K562 (cell line): Measurements from ENCODE around the gene PITRM1. TPM values are rescaled to one million over a fixed set of nuclear protein-coding genes. Genes with fewer than 3 reads are reported as not detected.

ENCODE experiments used
- ATAC-seq: fragments of 200-7000 bp; cut with Tn5 transposase; 3 replicates; pipeline ENCODE4 v1.9.1; 2020; ENCODE audit warnings: moderate library complexity
- BruUV-seq: library from RNA; stranded (reverse); fragments of 400-500 nt; replicated peaks from 2 replicates; lab custom pipeline; 2021; lab: Mats Ljungman, UMichigan
- CTCF ChIA-PET: fragments of 300-600 bp; formaldehyde crosslinking; extraction: SDS; loops from one replicate; lab custom pipeline; 2021; ENCODE audit warnings: low intra/inter-chr PET ratio; lab: Yijun Ruan, JAX
- POLR2A ChIA-PET: fragments of 300-600, 350-650 bp; sonication (Branson Sonifier 250); formaldehyde crosslinking; extraction: SDS; loops from one replicate; lab custom pipeline; 2021; ENCODE audit warnings: antibody characterized with exemption, inconsistent platforms; lab: Yijun Ruan, JAX
- DNase-seq, 4 experiments: peaks; one replicate each; pipeline versions ENCODE4 v3.0.0 to v3.0.0-alpha.2; 2011 to 2018; ENCODE audit warnings: low spot score in 3 of 4, mixed read lengths in 3 of 4; ENCODE audit errors: extremely low read depth in 1 of 4
- FAIRE-seq: peaks from 2 replicates; lab custom pipeline; 2011; peaks lifted over from hg19 to GRCh38; lab: Jason Lieb, UNC
- H2AFZ ChIP-seq: 2 replicates; pipeline ENCODE4 v1.6.0; 2011; ENCODE audit warnings: low read depth, low read length, control low read depth, inconsistent platforms
- H3K27ac ChIP-seq: fragments of 200-600 bp; 3 replicates; pipeline ENCODE4 v1.8.0; 2011; ENCODE audit warnings: low read depth, mild to moderate bottlenecking, control low read depth, inconsistent platforms, low read length, moderate library complexity, mixed read lengths; ENCODE audit errors: extremely low read depth
- H3K27me3 ChIP-seq, 2 experiments: fragments of 300-600 bp in 1 of 2; 2 replicates in 1 of 2; 3 replicates in 1 of 2; pipeline versions ENCODE4 v1.6.0 to v1.8.0; 2011; ENCODE audit warnings: inconsistent platforms in 2 of 2, low read length in 2 of 2, mild to moderate bottlenecking in 1 of 2, mixed read lengths in 1 of 2, moderate library complexity in 1 of 2; ENCODE audit not compliant: control insufficient read depth in 2 of 2, insufficient read depth in 2 of 2
- H3K36me3 ChIP-seq: fragments of 300-600 bp; 3 replicates; pipeline ENCODE4 v1.8.0; 2011; ENCODE audit warnings: mild to moderate bottlenecking, low read length, inconsistent platforms; ENCODE audit not compliant: control insufficient read depth, insufficient read depth
- H3K4me1 ChIP-seq, 2 experiments: fragments of 200-600 bp in 1 of 2; replicated peaks in 1 of 2; 2 replicates in 1 of 2; 3 replicates in 1 of 2; pipeline versions ENCODE4 v1.5.1 to v1.8.0; 2011; ENCODE audit warnings: inconsistent platforms in 2 of 2, low read length in 2 of 2, mild to moderate bottlenecking in 1 of 2, mixed read lengths in 1 of 2, moderate library complexity in 1 of 2; ENCODE audit not compliant: control insufficient read depth in 2 of 2, insufficient read depth in 2 of 2
- H3K4me2 ChIP-seq: 2 replicates; pipeline ENCODE4 v1.6.1; 2011; ENCODE audit warnings: low read length, control low read depth, inconsistent platforms, mixed read lengths; ENCODE audit not compliant: insufficient read depth
- H3K4me3 ChIP-seq: fragments of 200-600 bp; sonication (generic), shearing (Covaris generic); 2 replicates; pipeline ENCODE4 v1.5.1; 2016; ENCODE audit warnings: control low read depth, inconsistent platforms
- H3K79me2 ChIP-seq: fragments of 200-600 bp; 3 replicates; pipeline ENCODE4 v1.8.0; 2011; ENCODE audit warnings: low read length, inconsistent platforms; ENCODE audit not compliant: control insufficient read depth, insufficient read depth
- H3K9ac ChIP-seq, 2 experiments: 2 replicates each; pipeline versions ENCODE4 v1.6.0 to v1.6.1; 2011; ENCODE audit warnings: low read depth in 2 of 2, low read length in 2 of 2, control low read depth in 1 of 2, inconsistent platforms in 1 of 2, mild to moderate bottlenecking in 1 of 2, mixed read lengths in 1 of 2; ENCODE audit not compliant: insufficient read depth in 1 of 2
- H3K9me1 ChIP-seq: one replicate; pipeline ENCODE4 v1.6.0; 2011; ENCODE audit warnings: inconsistent platforms, mild to moderate bottlenecking, low read length, moderate library complexity; ENCODE audit not compliant: control insufficient read depth, insufficient read depth
- H3K9me3 ChIP-seq: replicated peaks from 2 replicates; pipeline ENCODE4 v1.5.1; 2011; ENCODE audit warnings: low read depth, low read length, inconsistent platforms; ENCODE audit not compliant: control insufficient read depth, insufficient read depth
- H4K20me1 ChIP-seq: replicated peaks from 2 replicates; pipeline ENCODE4 v1.6.1; 2011; ENCODE audit warnings: low read length, inconsistent platforms, mixed read lengths; ENCODE audit not compliant: control insufficient read depth, insufficient read depth
- CAMTA2 ChIP-seq: fragments of 250-450 bp; sonication (Bioruptor Pico); conservative IDR thresholded peaks from 2 replicates; pipeline ENCODE4 v1.5.1; 2022
- KAT7 ChIP-seq: sonication (generic); formaldehyde crosslinking; IDR thresholded peaks from 2 replicates; pipeline ENCODE4 v1.8.0; 2022; ENCODE audit warnings: missing genetic modification reagents, mild to moderate bottlenecking, borderline replicate concordance
- NFRKB ChIP-seq: fragments of 450-650 bp; IDR thresholded peaks from 2 replicates; pipeline ENCODE4 v1.6.1; 2016; ENCODE audit warnings: low read depth
- SMARCC2 ChIP-seq: fragments of 450-650 bp; IDR thresholded peaks from 2 replicates; pipeline ENCODE4 v1.6.1; 2017; ENCODE audit warnings: antibody characterized with exemption, moderate library complexity, mild to moderate bottlenecking, low read depth
- XRCC3 ChIP-seq: fragments of 450-650 bp; IDR thresholded peaks from 2 replicates; pipeline ENCODE4 v1.6.1; 2017; ENCODE audit warnings: mild to moderate bottlenecking, moderate library complexity
- WGBS: fragments of 100-300 bp; shearing (Covaris generic); methylation state at CpG from one replicate; pipeline ENCODE4 v1.1.6; 2016; ENCODE audit warnings: low coverage, mixed read lengths; ENCODE audit not compliant: insufficient coverage; ENCODE audit errors: missing lambda C conversion rate; 5-methylcytosine and 5-hydroxymethylcytosine counted together
- in situ Hi-C: fragments of 300-500 bp; cut with MboI; formaldehyde crosslinking; loops from 4 replicates; pipeline ENCODE4 v1.15.0; 2018; ENCODE audit warnings: inconsistent platforms, mixed read lengths
- intact Hi-C: fragments of 100-400 bp; cut with micrococcal nuclease; formaldehyde crosslinking; loops from 2 replicates; pipeline ENCODE4 v1.14.2; 2022
- polyA plus RNA-seq, 8 experiments: library from polyadenylated mRNA; depleted of rRNA in 4 of 8; stranded (reverse) in 5 of 8; unstranded in 3 of 8; fragments of >200 nt; fragmentation: Nextera tagmentation in 2 of 8; fragmentation: Illumina TruSeq in 1 of 8; extraction: Ambion mirVana in 2 of 8; extraction: Trizol in 1 of 8; gene quantifications; 2 replicates each; pipeline versions ENCODE4 v1.2.1 to v1.2.3, GENCODE V29; 2011 to 2014; ENCODE audit warnings: inconsistent platforms in 1 of 8, missing spikeins in 1 of 8
- total RNA-seq, 7 experiments: library from RNA; depleted of rRNA in 6 of 7; stranded (reverse); fragments of >200 nt in 6 of 7; fragmentation: Illumina TruSeq in 2 of 7; extraction: Trizol in 2 of 7; gene quantifications; 2 replicates each; pipeline versions ENCODE4 v1.2.1 to v1.2.3, GENCODE V29; 2011 to 2021; ENCODE audit warnings: low replicate concordance in 1 of 7
- TF ChIP-seq, protein P1 (sequence below): sonication (generic); formaldehyde crosslinking; IDR thresholded peaks from 2 replicates; pipeline ENCODE4 v1.8.0; 2023; ENCODE audit warnings: missing genetic modification reagents, mild to moderate bottlenecking, borderline replicate concordance
- TF ChIP-seq, protein P2 (sequence below), 2 experiments: fragments of 250-450 bp in 1 of 2; fragments of 450-650 bp in 1 of 2; sonication (Bioruptor Pico) in 1 of 2; IDR thresholded peaks; 2 replicates each; pipeline versions ENCODE4 v1.6.1 to v1.8.0; 2016 to 2021; ENCODE audit warnings: mild to moderate bottlenecking in 2 of 2, moderate library complexity in 2 of 2, missing compliant biosample characterization in 1 of 2, missing genetic modification characterization in 1 of 2
- TF ChIP-seq, protein P3 (sequence below): fragments of 250-450 bp; sonication (Bioruptor Pico); IDR thresholded peaks from 2 replicates; pipeline ENCODE4 v1.8.0; 2021; ENCODE audit warnings: moderate library complexity, mild to moderate bottlenecking, inconsistent platforms
- TF ChIP-seq, protein P4 (sequence below): sonication (generic); formaldehyde crosslinking; IDR thresholded peaks from 2 replicates; pipeline ENCODE4 v1.8.0; 2022; ENCODE audit warnings: mild to moderate bottlenecking, missing genetic modification reagents
- TF ChIP-seq, protein P5 (sequence below): fragments of 450-650 bp; IDR thresholded peaks from 2 replicates; pipeline ENCODE4 v1.6.1; 2016; ENCODE audit warnings: low read depth, mild to moderate bottlenecking, moderate library complexity

Gene PITRM1
- total and polyA plus RNA-seq, 9 of the 15 experiments (the other 6 are each of a cell fraction or from before 2014, with no cell fraction given) = 21.1 to 70.4 (median 39.7) TPM

DNA sequence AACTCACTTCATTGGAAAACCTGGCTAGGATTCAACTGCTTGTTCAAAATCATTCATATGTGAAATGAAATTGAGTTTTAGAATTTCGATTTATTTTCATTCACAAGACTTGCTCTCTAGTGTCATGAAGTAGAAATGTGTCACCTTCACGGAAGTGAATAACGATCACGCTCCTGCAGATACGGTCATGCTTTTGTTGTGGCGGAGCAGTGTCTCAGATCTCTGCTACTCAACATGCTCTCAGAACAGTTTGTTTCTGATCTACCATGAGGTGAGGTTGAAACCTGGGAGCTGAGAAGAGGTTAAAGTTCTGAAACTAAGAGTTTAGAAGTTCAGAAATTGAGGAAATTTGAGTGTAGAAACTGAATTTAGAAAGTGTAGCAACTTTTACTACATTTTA lies 13.8 kb upstream of the PITRM1 start (continued):
- TF ChIP-seq, protein P1, sequence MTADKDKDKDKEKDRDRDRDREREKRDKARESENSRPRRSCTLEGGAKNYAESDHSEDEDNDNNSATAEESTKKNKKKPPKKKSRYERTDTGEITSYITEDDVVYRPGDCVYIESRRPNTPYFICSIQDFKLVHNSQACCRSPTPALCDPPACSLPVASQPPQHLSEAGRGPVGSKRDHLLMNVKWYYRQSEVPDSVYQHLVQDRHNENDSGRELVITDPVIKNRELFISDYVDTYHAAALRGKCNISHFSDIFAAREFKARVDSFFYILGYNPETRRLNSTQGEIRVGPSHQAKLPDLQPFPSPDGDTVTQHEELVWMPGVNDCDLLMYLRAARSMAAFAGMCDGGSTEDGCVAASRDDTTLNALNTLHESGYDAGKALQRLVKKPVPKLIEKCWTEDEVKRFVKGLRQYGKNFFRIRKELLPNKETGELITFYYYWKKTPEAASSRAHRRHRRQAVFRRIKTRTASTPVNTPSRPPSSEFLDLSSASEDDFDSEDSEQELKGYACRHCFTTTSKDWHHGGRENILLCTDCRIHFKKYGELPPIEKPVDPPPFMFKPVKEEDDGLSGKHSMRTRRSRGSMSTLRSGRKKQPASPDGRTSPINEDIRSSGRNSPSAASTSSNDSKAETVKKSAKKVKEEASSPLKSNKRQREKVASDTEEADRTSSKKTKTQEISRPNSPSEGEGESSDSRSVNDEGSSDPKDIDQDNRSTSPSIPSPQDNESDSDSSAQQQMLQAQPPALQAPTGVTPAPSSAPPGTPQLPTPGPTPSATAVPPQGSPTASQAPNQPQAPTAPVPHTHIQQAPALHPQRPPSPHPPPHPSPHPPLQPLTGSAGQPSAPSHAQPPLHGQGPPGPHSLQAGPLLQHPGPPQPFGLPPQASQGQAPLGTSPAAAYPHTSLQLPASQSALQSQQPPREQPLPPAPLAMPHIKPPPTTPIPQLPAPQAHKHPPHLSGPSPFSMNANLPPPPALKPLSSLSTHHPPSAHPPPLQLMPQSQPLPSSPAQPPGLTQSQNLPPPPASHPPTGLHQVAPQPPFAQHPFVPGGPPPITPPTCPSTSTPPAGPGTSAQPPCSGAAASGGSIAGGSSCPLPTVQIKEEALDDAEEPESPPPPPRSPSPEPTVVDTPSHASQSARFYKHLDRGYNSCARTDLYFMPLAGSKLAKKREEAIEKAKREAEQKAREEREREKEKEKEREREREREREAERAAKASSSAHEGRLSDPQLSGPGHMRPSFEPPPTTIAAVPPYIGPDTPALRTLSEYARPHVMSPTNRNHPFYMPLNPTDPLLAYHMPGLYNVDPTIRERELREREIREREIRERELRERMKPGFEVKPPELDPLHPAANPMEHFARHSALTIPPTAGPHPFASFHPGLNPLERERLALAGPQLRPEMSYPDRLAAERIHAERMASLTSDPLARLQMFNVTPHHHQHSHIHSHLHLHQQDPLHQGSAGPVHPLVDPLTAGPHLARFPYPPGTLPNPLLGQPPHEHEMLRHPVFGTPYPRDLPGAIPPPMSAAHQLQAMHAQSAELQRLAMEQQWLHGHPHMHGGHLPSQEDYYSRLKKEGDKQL = no peak

DNA sequence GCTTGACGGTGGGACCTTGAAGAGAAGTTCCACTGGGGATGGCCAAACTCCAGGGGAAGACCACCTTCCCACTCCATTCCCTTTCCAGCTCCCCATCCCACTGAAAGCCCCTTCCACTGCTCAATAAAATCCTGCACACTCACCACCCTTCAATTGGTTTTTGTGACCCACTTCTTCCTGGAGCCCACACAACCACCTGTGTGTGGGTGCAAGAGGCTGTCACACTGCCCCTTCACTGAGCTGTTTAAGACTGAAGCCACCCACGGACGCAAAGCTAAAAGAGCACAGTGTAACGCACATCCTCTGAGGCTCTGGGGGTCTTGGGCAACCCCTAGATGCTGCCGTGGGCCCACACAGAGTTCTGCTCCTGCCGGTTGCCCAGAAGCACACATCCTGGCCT lies 12.8 kb upstream of the PITRM1 start:
- no peak overlapping the region for H2AFZ ChIP-seq
- H3K4me1 ChIP-seq = no peaks in the 10 kb centered on the region
- TF ChIP-seq, protein P2, sequence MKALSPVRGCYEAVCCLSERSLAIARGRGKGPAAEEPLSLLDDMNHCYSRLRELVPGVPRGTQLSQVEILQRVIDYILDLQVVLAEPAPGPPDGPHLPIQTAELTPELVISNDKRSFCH (CRISPR knock-in tag; IDR thresholded peaks at IDR 0.05) = no peak
- TF ChIP-seq, protein P2 (tag; IDR thresholded peaks at IDR 0.05) = no peak
- TF ChIP-seq, protein P3, sequence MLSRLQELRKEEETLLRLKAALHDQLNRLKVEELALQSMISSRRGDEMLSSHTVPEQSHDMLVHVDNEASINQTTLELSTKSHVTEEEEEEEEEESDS = no peak
- TF ChIP-seq XRCC3 (no peak), KAT7 (CRISPR knock-in tag) (no peak), NFRKB (no peak), CAMTA2 (CRISPR knock-in tag) (no peak), SMARCC2 (no peak)
- TF ChIP-seq, protein P4, sequence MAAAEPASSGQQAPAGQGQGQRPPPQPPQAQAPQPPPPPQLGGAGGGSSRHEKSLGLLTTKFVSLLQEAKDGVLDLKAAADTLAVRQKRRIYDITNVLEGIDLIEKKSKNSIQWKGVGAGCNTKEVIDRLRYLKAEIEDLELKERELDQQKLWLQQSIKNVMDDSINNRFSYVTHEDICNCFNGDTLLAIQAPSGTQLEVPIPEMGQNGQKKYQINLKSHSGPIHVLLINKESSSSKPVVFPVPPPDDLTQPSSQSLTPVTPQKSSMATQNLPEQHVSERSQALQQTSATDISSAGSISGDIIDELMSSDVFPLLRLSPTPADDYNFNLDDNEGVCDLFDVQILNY (CRISPR knock-in tag) = no peak
- TF ChIP-seq, protein P5, sequence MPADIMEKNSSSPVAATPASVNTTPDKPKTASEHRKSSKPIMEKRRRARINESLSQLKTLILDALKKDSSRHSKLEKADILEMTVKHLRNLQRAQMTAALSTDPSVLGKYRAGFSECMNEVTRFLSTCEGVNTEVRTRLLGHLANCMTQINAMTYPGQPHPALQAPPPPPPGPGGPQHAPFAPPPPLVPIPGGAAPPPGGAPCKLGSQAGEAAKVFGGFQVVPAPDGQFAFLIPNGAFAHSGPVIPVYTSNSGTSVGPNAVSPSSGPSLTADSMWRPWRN = no peak
- TF ChIP-seq, all 486 proteins: peak for 0
- DNase-seq = no peak
- Histone ChIP-seq H3K79me2 (no peaks in the 10 kb centered on the region), H3K9me1 (no peaks in the 10 kb centered on the region), H3K36me3 (no peaks in the 10 kb centered on the region), H3K4me2 (no peak overlapping the region), H4K20me1 (no peaks in the 10 kb centered on the region), H3K9me3 (no peaks in the 10 kb centered on the region; the same call in 1 of the 2 replicates), H3K27ac (no peak overlapping the region), H3K9ac (no peak overlapping the region), H3K27me3 (peaks cover 28 to 38% of the 10 kb centered on the region in 2 experiments; a peak in 4 of 5 replicates), H3K4me3 (no peak overlapping the region)
- ChIA-PET CTCF (no interaction called here), POLR2A (no interaction called here)
- ATAC-seq = no peak
- intact Hi-C loops (no loop called here), in situ Hi-C loops (no loop called here)
- FAIRE-seq = no peak
- BruUV-seq = no TSS peak
- 0% methylated on average over 6 of the region's 6 CpGs for WGBS
